Stomach (tissue), 9 donors: ENCODE results near the gene SYT2. TPM values are rescaled to one million over a fixed set of nuclear protein-coding genes. Genes with fewer than 3 reads are reported as not detected.
"Not testable (repeated sequence)": the region's sequence is repeated elsewhere in the genome, so short reads cannot be mapped to it uniquely, and the experiment has no call there.

Experiments
- DNase-seq, 2 donors: peaks; one replicate each; pipeline versions ENCODE4 v3.0.0 to v3.0.0-alpha.2; 2013 to 2019
- H3K27ac ChIP-seq, 5 donors: fragments of 200-600 bp in 4 of 5; sonication (generic) in 4 of 5; one replicate each; pipeline ENCODE4 v1.5.1; 2013 to 2019; ENCODE audit warnings: mild to moderate bottlenecking in 1 of 5, moderate library complexity in 1 of 5
- H3K27me3 ChIP-seq, 3 donors: fragments of 200-600 bp; sonication (generic); one replicate each; pipeline ENCODE4 v1.5.1; 2017 to 2019; ENCODE audit warnings: mixed run types in 1 of 3
- H3K36me3 ChIP-seq, 4 donors: fragments of 200-600 bp; sonication (generic); 1 replicate in 3 of 4; 2 replicates in 1 of 4; pipeline ENCODE4 v1.5.1; 2016 to 2019
- H3K4me1 ChIP-seq, 4 donors: fragments of 200-600 bp; sonication (generic); one replicate each; pipeline ENCODE4 v1.5.1; 2016 to 2019
- H3K4me3 ChIP-seq, 4 donors: fragments of 200-600 bp; sonication (generic) in 3 of 4; one replicate each; pipeline ENCODE4 v1.5.1; 2016 to 2019; ENCODE audit warnings: mild to moderate bottlenecking in 1 of 4
- H3K9me3 ChIP-seq, 4 donors: fragments of 200-600 bp; sonication (generic); one replicate each; pipeline ENCODE4 v1.5.1; 2016 to 2019
- EP300 ChIP-seq: sonication (generic); formaldehyde crosslinking; IDR thresholded peaks from one replicate; pipeline ENCODE4 v1.6.1; 2017; ENCODE audit warnings: antibody characterized with exemption
- POLR2A ChIP-seq, 4 donors: fragments of 450-650 bp; IDR thresholded peaks; one replicate each; pipeline ENCODE4 v1.6.1; 2016; ENCODE audit warnings: antibody characterized with exemption in 4 of 4, control low read depth in 2 of 4, mild to moderate bottlenecking in 1 of 4, moderate library complexity in 1 of 4
- POLR2AphosphoS5 ChIP-seq, 3 donors: sonication (generic); formaldehyde crosslinking; IDR thresholded peaks; one replicate each; pipeline ENCODE4 v1.6.1; 2016; ENCODE audit warnings: antibody characterized with exemption in 3 of 3
- WGBS, 5 donors: extraction: QIAGEN DNeasy Blood & Tissue Kit in 3 of 5; methylation state at CpG; one replicate each; pipeline versions ENCODE4 v1.1.5 to v1.1.7; 2013 to 2018; 5-methylcytosine and 5-hydroxymethylcytosine counted together
- intact Hi-C: fragments of 100-400 bp; cut with DNase I; formaldehyde crosslinking; loops from one replicate; pipeline ENCODE4 v1.15.1; 2023; ENCODE audit warnings: low total_unique reads
- polyA plus RNA-seq, 3 donors: library from polyadenylated mRNA; stranded (reverse); fragments of 200-250 nt; gene quantifications; one replicate each; pipeline ENCODE4 v1.2.3, GENCODE V29; 2013
- total RNA-seq, 5 donors: library from RNA; depleted of rRNA; stranded (reverse); fragments of >200 nt; gene quantifications; one replicate each; pipeline versions ENCODE4 v1.1.0 to v1.2.3, GENCODE V29; 2014 to 2016
- TF ChIP-seq, protein P1 (sequence below), 7 experiments: fragments of 450-650 bp in 4 of 7; fragments of 200-600 bp in 3 of 7; sonication (generic) in 3 of 7; IDR thresholded peaks; one replicate each; pipeline ENCODE4 v1.5.1; 2016 to 2019; ENCODE audit warnings: antibody characterized with exemption in 7 of 7, control low read depth in 2 of 7, mild to moderate bottlenecking in 1 of 7
- donor health status: healthy with polysubstance abuse.
- donor health status: Bipolar disorder and iron deficiency.
- donor health status: healthy.

Gene SYT2
- total and polyA plus RNA-seq, 8 donors: 0.18 to 0.29 TPM; not detected in 6

DNA sequence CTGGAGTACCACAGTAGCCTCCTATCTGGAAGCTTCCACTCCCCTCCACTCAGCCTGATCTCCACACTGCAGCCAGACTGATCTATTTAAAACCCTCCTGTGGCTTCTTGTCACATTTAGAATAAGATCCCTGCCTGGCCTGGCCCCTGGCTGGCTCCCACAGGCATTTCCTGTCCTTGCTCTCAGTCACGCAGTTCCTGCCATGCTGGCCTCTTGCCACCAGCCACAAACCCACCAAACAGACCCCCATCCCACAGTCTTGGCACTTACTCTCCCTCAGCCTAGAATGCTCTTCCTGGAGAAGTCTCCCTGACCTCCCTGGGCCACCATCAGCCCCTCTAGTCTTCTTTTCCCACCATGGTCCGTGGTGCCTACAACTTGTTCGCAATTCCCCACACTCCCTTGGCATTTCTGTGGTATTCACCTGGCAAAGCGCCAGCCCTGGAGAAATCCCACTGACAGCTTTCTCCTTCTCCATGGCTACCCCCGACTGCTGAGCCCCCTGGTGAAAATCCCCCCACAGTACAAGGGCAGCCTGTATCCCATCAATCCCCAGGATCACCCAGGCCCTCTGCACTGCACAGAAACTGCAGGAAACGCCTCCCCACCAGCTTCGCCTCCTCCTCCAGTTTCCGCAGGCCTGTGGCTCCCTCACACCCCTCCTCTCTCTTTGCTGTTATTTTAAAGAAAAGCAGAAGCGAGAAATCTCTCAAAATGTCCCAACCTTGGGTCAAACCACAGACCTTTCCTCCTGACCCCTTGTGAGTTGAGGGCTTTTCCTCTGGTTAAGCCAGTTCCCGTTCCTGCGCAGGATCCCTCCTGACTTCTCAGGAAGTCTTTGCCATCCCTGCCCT is 94.5 kb downstream of the SYT2 start:
- Histone ChIP-seq H3K4me1 (peaks cover 21 to 50% (median 33%) of the 10 kb centered on the region in 4 donors), H3K4me3 (no peak overlapping the region), H3K36me3 (no peaks in the 10 kb centered on the region), H3K27me3 (peaks cover 0 to 10% (median 0%) of the 10 kb centered on the region in 3 donors), H3K27ac (peak overlapping the region in 3 of 5 donors; percentile 10 to 62 (median 47)), H3K9me3 (no peaks in the 10 kb centered on the region)
- 41 to 57% (median 52%) methylated on average over 11 of the region's 11 CpGs for WGBS, 5 donors
- no peak for TF ChIP-seq POLR2AphosphoS5 (IDR thresholded peaks at IDR 0.05)
- no peak for TF ChIP-seq POLR2A (IDR thresholded peaks at IDR 0.05)
- TF ChIP-seq, protein P1, sequence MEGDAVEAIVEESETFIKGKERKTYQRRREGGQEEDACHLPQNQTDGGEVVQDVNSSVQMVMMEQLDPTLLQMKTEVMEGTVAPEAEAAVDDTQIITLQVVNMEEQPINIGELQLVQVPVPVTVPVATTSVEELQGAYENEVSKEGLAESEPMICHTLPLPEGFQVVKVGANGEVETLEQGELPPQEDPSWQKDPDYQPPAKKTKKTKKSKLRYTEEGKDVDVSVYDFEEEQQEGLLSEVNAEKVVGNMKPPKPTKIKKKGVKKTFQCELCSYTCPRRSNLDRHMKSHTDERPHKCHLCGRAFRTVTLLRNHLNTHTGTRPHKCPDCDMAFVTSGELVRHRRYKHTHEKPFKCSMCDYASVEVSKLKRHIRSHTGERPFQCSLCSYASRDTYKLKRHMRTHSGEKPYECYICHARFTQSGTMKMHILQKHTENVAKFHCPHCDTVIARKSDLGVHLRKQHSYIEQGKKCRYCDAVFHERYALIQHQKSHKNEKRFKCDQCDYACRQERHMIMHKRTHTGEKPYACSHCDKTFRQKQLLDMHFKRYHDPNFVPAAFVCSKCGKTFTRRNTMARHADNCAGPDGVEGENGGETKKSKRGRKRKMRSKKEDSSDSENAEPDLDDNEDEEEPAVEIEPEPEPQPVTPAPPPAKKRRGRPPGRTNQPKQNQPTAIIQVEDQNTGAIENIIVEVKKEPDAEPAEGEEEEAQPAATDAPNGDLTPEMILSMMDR (IDR thresholded peaks at IDR 0.05): no peak
- TF ChIP-seq EP300: no peak
- intact Hi-C loops: no loop called here
- peak in 1 of 2 donors; percentile 65 for DNase-seq

DNA sequence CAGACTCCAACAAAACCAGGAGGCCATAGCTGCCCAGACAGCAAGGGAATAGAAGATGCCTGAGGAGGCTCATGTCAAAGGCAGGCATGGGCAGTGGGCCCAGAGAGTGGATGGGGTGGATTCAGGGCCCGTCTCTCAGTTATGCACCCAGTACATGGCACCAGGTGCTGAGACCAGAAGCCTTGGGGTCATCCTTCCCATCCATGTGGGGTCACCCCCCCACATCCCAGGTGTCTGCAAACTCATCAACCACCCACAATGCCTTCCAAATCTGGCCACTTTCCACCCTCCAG is 95.1 kb downstream of the SYT2 start:
- H3K9me3 ChIP-seq, intact Hi-C loops, H3K36me3 ChIP-seq, H3K4me3 ChIP-seq: not testable (repeated sequence)
- peaks cover 0 to 10% (median 0%) of the 10 kb centered on the region in 3 donors for H3K27me3 ChIP-seq
- DNase-seq: peak in 1 of 2 donors; percentile 46
- WGBS, 5 donors: 71 to 100% (median 72%) methylated on average over 1 of the region's 1 CpG
- peaks cover 21 to 50% (median 33%) of the 10 kb centered on the region in 4 donors for H3K4me1 ChIP-seq
- H3K27ac ChIP-seq: peak overlapping the region in 3 of 5 donors; percentile 10 to 62 (median 47)

DNA sequence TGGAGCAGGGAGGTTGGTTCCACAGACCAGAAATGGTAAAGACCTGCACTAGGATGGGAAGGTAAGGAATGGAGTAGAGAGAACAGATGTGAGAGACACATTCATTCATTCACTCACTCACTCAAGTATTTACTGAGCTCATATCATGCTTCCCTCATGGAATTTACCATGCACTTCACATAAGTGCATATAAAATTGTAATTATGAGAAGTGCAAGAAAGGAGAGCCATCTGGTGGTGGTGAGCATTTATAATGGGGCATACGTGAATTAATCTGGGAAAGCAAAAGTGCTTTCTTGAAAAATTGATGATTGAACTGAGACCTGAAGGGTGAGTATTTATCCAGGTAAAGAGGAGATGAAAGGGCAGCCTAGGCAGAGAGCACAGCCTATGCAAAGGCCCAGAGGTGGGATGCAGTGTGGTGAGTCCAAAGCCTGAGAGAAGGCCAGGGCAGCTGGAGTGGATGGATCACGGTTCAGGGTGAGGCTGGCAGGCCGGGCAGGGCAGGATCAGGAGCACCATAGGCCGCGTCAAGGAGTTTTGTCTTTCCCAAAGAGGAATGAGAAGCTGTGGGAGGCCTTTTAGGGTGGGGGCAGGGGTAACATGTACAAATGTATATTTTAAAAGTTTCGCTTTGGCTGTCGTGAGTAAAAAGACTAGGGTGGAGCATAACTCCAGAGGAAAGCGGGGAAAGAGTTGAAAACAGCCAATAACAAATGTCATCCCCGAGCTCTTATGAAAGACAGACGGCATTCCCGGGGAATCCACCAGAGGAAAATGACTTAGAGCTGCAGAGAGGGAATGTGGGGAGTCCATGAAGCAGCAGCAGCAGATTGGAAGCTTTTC is 95.7 kb downstream of the SYT2 start:
- intact Hi-C loops, H3K36me3 ChIP-seq, H3K9me3 ChIP-seq, H3K4me3 ChIP-seq: not testable (repeated sequence)
- peaks cover 0 to 10% (median 0%) of the 10 kb centered on the region in 3 donors for H3K27me3 ChIP-seq
- 70 to 82% (median 73%) methylated on average over 11 of the region's 11 CpGs for WGBS, 5 donors
- H3K4me1 ChIP-seq: peaks cover 21 to 48% (median 31%) of the 10 kb centered on the region in 4 donors
- H3K27ac ChIP-seq: peak overlapping the region in 3 of 5 donors; percentile 5 to 62 (median 10)
- peak in 1 of 2 donors; percentile 58 for DNase-seq

DNA sequence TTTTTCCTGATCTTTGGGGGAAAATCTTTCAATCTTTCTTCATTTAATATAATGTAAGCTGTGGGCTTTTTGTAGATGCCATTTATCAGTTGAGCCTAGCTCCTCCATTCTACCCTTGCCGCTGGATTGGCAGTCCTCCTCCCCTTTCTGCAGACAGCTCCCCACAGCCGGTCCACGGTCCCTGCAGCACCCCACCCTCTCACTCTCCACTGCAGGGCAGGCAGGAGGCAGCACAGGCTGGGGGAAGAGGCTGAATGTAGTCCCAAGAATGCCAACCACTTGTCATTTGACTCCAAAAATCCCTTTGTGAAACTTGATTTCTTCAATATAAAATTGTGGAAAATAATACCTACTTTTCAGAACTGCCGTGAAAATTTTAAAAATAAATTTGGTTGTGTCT is 96.7 kb downstream of the SYT2 start:
- H3K27ac ChIP-seq: no peak overlapping the region
- no peaks in the 10 kb centered on the region for H3K36me3 ChIP-seq
- TF ChIP-seq POLR2A (IDR thresholded peaks at IDR 0.05) (no peak), EP300 (no peak), POLR2AphosphoS5 (IDR thresholded peaks at IDR 0.05) (no peak)
- TF ChIP-seq, protein P1 (IDR thresholded peaks at IDR 0.05): no peak
- peaks cover 13 to 38% (median 23%) of the 10 kb centered on the region in 4 donors for H3K4me1 ChIP-seq
- H3K4me3 ChIP-seq: no peak overlapping the region
- peaks cover 0 to under 1% (median 0%) of the 10 kb centered on the region in 3 donors for H3K27me3 ChIP-seq
- DNase-seq: no peak
- intact Hi-C loops: no loop called here
- no peaks in the 10 kb centered on the region for H3K9me3 ChIP-seq
- WGBS, 5 donors: 85 to 96% (median 94%) methylated on average over 4 of the region's 4 CpGs

DNA sequence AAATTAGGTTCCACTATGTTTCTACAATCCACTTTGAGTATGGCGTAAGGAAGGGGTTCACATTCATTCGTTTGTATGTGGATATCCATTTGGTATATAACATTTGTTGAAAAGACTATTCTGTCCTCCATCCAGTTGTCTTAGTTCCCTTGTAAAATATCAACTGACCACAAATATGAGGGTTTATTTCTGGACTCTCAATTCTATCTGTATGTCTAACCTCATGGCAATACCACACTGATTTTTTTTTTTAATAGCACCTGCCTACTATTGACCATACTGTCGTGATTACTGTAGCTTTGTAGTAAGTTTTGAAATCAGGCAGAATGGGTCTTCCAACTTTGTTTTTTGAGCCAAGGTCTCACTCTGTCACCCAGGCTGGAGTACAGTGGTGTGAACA is 98.2 kb downstream of the SYT2 start:
- H3K36me3 ChIP-seq, intact Hi-C loops, DNase-seq, H3K4me3 ChIP-seq, H3K27ac ChIP-seq, H3K9me3 ChIP-seq, H3K27me3 ChIP-seq: not testable (repeated sequence)
- WGBS, 5 donors: 96 to 100% (median 98%) methylated on average over 3 of the region's 3 CpGs
- H3K4me1 ChIP-seq: peaks cover 12 to 26% (median 17%) of the 10 kb centered on the region in 4 donors
